HCT116 (cell line): ENCODE measurements around the gene DLD. TPM values are rescaled to one million over a fixed set of nuclear protein-coding genes. Genes with fewer than 3 reads are reported as not detected.

Experiments
- ATAC-seq: fragments of 200-7000 bp; cut with Tn5 transposase; 2 replicates; pipeline ENCODE4 v1.9.1; 2020; ENCODE audit warnings: mild to moderate bottlenecking, moderate library complexity
- BruUV-seq: library from RNA; stranded (reverse); fragments of 400-500 nt; replicated peaks from 2 replicates; lab custom pipeline; 2021; lab: Mats Ljungman, UMichigan
- CTCF ChIA-PET: fragments of 300-600 bp; sonication (Branson Sonifier 250); formaldehyde crosslinking; loops from one replicate; lab custom pipeline; 2021; ENCODE audit warnings: antibody characterized with exemption; lab: Charles Lee
- POLR2A ChIA-PET: fragments of 300-600, 350-600 bp; sonication (Branson Sonifier 250); formaldehyde crosslinking; loops from one replicate; lab custom pipeline; 2021; ENCODE audit warnings: antibody characterized with exemption; lab: Charles Lee
- RAD21 ChIA-PET, 2 experiments: fragments of 300-600 bp; sonication (Branson Sonifier 250); formaldehyde crosslinking; loops; one replicate each; lab custom pipeline; 2023; ENCODE audit warnings: low total read pairs in 2 of 2; ENCODE audit not compliant: uncharacterized antibody in 2 of 2, unreplicated experiment in 2 of 2, low non-redundant PET in 1 of 2; lab: Charles Lee
- DNase-seq: peaks from one replicate; pipeline ENCODE4 v3.0.0-alpha.2; 2010; ENCODE audit warnings: low read depth, low spot score
- H2AFZ ChIP-seq: fragments of 200-600 bp; shearing (Covaris generic), sonication (generic); 2 replicates; pipeline ENCODE4 v1.6.1; 2017; ENCODE audit warnings: low read depth, mixed run types, mixed read lengths, antibody characterized with exemption, low read length; ENCODE audit not compliant: poor library complexity, severe bottlenecking
- H3K27ac ChIP-seq: 2 replicates; pipeline ENCODE4 v1.5.1; 2012; ENCODE audit warnings: low read depth, low read length
- H3K27me3 ChIP-seq: fragments of 200-600 bp; sonication (generic); 2 replicates; pipeline ENCODE4 v1.6.1; 2016; ENCODE audit warnings: mixed run types, low read length, mixed read lengths; ENCODE audit not compliant: insufficient read depth
- H3K36me3 ChIP-seq, 2 experiments: fragments of 200-500 bp in 1 of 2; fragments of 200-600 bp in 1 of 2; sonication (Bioruptor generic) in 1 of 2; sonication (generic) in 1 of 2; 2 replicates each; pipeline versions ENCODE4 v1.5.1 to v1.6.1; 2014 to 2016; ENCODE audit warnings: low read length in 2 of 2, inconsistent platforms in 1 of 2, mixed read lengths in 1 of 2, mixed run types in 1 of 2; ENCODE audit not compliant: insufficient read depth in 2 of 2, control insufficient read depth in 1 of 2
- H3K4me1 ChIP-seq, 2 experiments: fragments of 200-600 bp in 1 of 2; sonication (generic) in 1 of 2; 2 replicates each; pipeline versions ENCODE4 v1.5.1 to v1.6.1; 2012 to 2017; ENCODE audit warnings: low read length in 2 of 2, inconsistent platforms in 1 of 2, mild to moderate bottlenecking in 1 of 2, mixed read lengths in 1 of 2, mixed run types in 1 of 2, moderate library complexity in 1 of 2; ENCODE audit not compliant: insufficient read depth in 2 of 2, control insufficient read depth in 1 of 2
- H3K4me2 ChIP-seq: fragments of 200-600 bp; sonication (generic); 2 replicates; pipeline ENCODE4 v1.6.1; 2017; ENCODE audit warnings: mixed run types, low read length, mixed read lengths
- H3K4me3 ChIP-seq, 2 experiments: fragments of 200-600 bp in 1 of 2; sonication (generic) in 1 of 2; replicated peaks in 1 of 2; 2 replicates each; pipeline ENCODE4 v1.5.1; 2011 to 2016; ENCODE audit warnings: low read length in 2 of 2, control low read depth in 1 of 2, low read depth in 1 of 2, mild to moderate bottlenecking in 1 of 2, mixed read lengths in 1 of 2, mixed run types in 1 of 2
- H3K79me2 ChIP-seq: fragments of 200-600 bp; sonication (generic); 2 replicates; pipeline ENCODE4 v1.6.1; 2017; ENCODE audit warnings: mild to moderate bottlenecking, mixed run types, low read length, moderate library complexity, mixed read lengths; ENCODE audit not compliant: insufficient read depth
- H3K9ac ChIP-seq: fragments of 200-600 bp; sonication (generic); 2 replicates; pipeline ENCODE4 v1.6.1; 2016; ENCODE audit warnings: low read length, mixed read lengths
- H3K9me2 ChIP-seq: fragments of 200-600 bp; sonication (generic), shearing (Covaris generic); 2 replicates; pipeline ENCODE4 v1.6.1; 2017; ENCODE audit warnings: mixed run types, mild to moderate bottlenecking, moderate library complexity; ENCODE audit not compliant: insufficient read depth
- H3K9me3 ChIP-seq, 2 experiments: fragments of 200-500 bp in 1 of 2; fragments of 200-600 bp in 1 of 2; sonication (Bioruptor generic) in 1 of 2; sonication (generic) in 1 of 2; 2 replicates each; pipeline ENCODE4 v1.6.1; 2014 to 2017; ENCODE audit warnings: low read length in 2 of 2, mixed read lengths in 2 of 2, inconsistent platforms in 1 of 2, low read depth in 1 of 2, mild to moderate bottlenecking in 1 of 2, mixed run types in 1 of 2, moderate library complexity in 1 of 2; ENCODE audit not compliant: control insufficient read depth in 1 of 2, insufficient read depth in 1 of 2
- H4K20me1 ChIP-seq: fragments of 200-600 bp; sonication (generic), shearing (Covaris generic); 2 replicates; pipeline ENCODE4 v1.6.1; 2017; ENCODE audit warnings: mixed run types, mild to moderate bottlenecking, moderate library complexity; ENCODE audit not compliant: insufficient read depth
- CBX3 ChIP-seq: IDR thresholded peaks from 2 replicates; pipeline ENCODE4 v1.6.1; 2012; ENCODE audit warnings: low read depth
- CEBPB ChIP-seq: IDR thresholded peaks from 2 replicates; pipeline ENCODE4 v1.6.1; 2012; ENCODE audit warnings: low read depth
- EGR1 ChIP-seq: IDR thresholded peaks from 2 replicates; pipeline ENCODE4 v1.6.1; 2012; ENCODE audit warnings: low read depth
- EZH2 ChIP-seq: fragments of 200-600 bp; sonication (generic); IDR thresholded peaks from 2 replicates; pipeline ENCODE4 v1.6.1; 2017; ENCODE audit warnings: antibody characterized with exemption, mixed run types
- FOSL1 ChIP-seq: IDR thresholded peaks from 2 replicates; pipeline ENCODE4 v1.6.1; 2012; ENCODE audit warnings: low read depth
- POLR2A ChIP-seq: IDR thresholded peaks from 2 replicates; pipeline ENCODE4 v1.7.0; 2011; ENCODE audit warnings: borderline replicate concordance; ENCODE audit not compliant: insufficient read depth, insufficient read length; ENCODE audit errors: extremely low read depth
- POLR2AphosphoS5 ChIP-seq: IDR thresholded peaks from 2 replicates; pipeline ENCODE4 v1.6.1; 2011; ENCODE audit warnings: mild to moderate bottlenecking, low read depth, low read length, moderate library complexity
- SP1 ChIP-seq: IDR thresholded peaks from 2 replicates; pipeline ENCODE4 v1.6.1; 2012; ENCODE audit warnings: low read depth
- TCF7L2 ChIP-seq: IDR thresholded peaks from 2 replicates; pipeline ENCODE4 v1.7.0; 2011; ENCODE audit warnings: borderline replicate concordance, inconsistent platforms; ENCODE audit not compliant: insufficient read depth, insufficient read length; ENCODE audit errors: extremely low read depth
- YY1 ChIP-seq: IDR thresholded peaks from 2 replicates; pipeline ENCODE4 v1.6.1; 2011; ENCODE audit warnings: low read length, low read depth, moderate library complexity, mild to moderate bottlenecking; ENCODE audit not compliant: insufficient replicate concordance; ENCODE audit errors: extremely low read depth
- ZFX ChIP-seq: fragments of 450-650 bp; IDR thresholded peaks from 2 replicates; pipeline ENCODE4 v1.6.1; 2017
- intact Hi-C: fragments of 100-400 bp; cut with micrococcal nuclease; formaldehyde crosslinking; loops from 2 replicates; pipeline ENCODE4 v1.10.0; 2022
- total RNA-seq: library from RNA; stranded (reverse); gene quantifications from one replicate; pipeline ENCODE4 v1.2.1, GENCODE V29; 2021; ENCODE audit not compliant: unreplicated experiment
- TF ChIP-seq, protein P1 (sequence below), 3 experiments: fragments of 200-600 bp in 1 of 3; sonication (generic) in 1 of 3; IDR thresholded peaks in 2 of 3; conservative IDR thresholded peaks in 1 of 3; 2 replicates each; pipeline ENCODE4 v1.5.1; 2012 to 2017; ENCODE audit warnings: low read depth in 2 of 3, low read length in 2 of 3, antibody characterized with exemption in 1 of 3, borderline replicate concordance in 1 of 3, control low read depth in 1 of 3, mild to moderate bottlenecking in 1 of 3, mixed read lengths in 1 of 3, mixed run types in 1 of 3, moderate library complexity in 1 of 3; ENCODE audit not compliant: insufficient read depth in 1 of 3
- TF ChIP-seq, protein P2 (sequence below): IDR thresholded peaks from 2 replicates; pipeline ENCODE4 v1.6.1; 2012

Gene DLD
- total RNA-seq, 1 experiment from 2014 or later, result 104 TPM

DNA sequence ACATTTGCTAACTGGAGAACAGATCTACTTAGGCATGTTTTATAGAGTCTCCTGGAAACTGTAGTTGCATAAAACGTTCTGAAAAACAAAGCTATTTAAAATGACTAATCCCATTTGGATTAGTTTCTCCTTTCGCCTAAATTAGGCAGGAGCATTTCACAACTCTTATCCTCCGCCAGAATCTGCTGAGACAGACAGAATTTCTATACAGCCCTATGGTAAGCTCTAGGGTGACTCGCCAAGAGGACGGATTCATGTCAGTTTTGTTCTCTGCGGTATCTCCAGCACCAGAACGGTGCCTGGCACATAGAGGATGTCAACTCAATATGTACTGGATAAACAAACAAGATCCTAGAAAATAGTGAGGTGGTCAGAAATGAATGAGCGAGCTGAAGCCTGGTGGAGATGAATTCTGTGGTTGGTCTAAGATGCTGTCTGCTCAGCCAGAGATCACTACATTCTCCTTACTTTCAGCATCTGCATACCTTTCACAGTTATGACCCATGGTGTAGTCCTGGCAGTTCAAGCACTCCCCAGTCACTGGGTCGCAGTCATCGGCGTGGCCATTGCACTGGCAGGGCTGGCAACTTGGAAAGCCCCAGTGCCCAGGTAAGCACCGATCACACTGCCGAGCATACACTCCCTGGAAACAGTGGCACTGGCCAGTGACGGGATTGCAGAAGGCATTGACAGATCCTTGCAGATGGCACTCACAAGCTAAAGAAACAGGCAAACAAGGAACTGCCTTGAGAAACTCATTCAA, 68.0 kb downstream of the DLD start:
- ChIA-PET CTCF (no interaction called here), RAD21 (no interaction called here), POLR2A (no interaction called here)
- Histone ChIP-seq H3K27ac (no peak overlapping the region), H4K20me1 (no peaks in the 10 kb centered on the region), H3K4me1 (no peaks in the 10 kb centered on the region), H3K79me2 (no peaks in the 10 kb centered on the region), H3K27me3 (no peaks in the 10 kb centered on the region), H3K9me2 (no peaks in the 10 kb centered on the region), H3K36me3 (peaks cover 0 to 20% of the 10 kb centered on the region in 2 experiments; a peak in 3 of 4 replicates), H3K9ac (no peak overlapping the region)
- intact Hi-C loops, result no loop called here
- ATAC-seq (no peak), DNase-seq (no peak)
- no peak for TF ChIP-seq CBX3
- TF ChIP-seq ZFX, result no peak
- TF ChIP-seq POLR2AphosphoS5, result no peak
- TF ChIP-seq CEBPB, result no peak
- TF ChIP-seq POLR2A, result no peak
- TF ChIP-seq TCF7L2, result no peak
- no peak for TF ChIP-seq FOSL1
- TF ChIP-seq, protein P1, sequence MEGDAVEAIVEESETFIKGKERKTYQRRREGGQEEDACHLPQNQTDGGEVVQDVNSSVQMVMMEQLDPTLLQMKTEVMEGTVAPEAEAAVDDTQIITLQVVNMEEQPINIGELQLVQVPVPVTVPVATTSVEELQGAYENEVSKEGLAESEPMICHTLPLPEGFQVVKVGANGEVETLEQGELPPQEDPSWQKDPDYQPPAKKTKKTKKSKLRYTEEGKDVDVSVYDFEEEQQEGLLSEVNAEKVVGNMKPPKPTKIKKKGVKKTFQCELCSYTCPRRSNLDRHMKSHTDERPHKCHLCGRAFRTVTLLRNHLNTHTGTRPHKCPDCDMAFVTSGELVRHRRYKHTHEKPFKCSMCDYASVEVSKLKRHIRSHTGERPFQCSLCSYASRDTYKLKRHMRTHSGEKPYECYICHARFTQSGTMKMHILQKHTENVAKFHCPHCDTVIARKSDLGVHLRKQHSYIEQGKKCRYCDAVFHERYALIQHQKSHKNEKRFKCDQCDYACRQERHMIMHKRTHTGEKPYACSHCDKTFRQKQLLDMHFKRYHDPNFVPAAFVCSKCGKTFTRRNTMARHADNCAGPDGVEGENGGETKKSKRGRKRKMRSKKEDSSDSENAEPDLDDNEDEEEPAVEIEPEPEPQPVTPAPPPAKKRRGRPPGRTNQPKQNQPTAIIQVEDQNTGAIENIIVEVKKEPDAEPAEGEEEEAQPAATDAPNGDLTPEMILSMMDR (IDR thresholded peaks at IDR 0.05 in 2 of 3, conservative IDR thresholded peaks at IDR 0.05 in 1 of 3; ENCODE audit: borderline replicate concordance in 1 of 3, insufficient read depth in 1 of 3, low read depth in 2 of 3, low read length in 2 of 3), result no peak
- no peak for TF ChIP-seq EGR1
- TF ChIP-seq EZH2, result no peak
- TF ChIP-seq, protein P2, sequence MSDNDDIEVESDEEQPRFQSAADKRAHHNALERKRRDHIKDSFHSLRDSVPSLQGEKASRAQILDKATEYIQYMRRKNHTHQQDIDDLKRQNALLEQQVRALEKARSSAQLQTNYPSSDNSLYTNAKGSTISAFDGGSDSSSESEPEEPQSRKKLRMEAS, result no peak
- TF ChIP-seq YY1, result no peak
- no peak for TF ChIP-seq SP1
- TF ChIP-seq, all 23 proteins: peak for 0
- no peaks in the 10 kb centered on the region for H3K9me3 ChIP-seq
- BruUV-seq, result no TSS peak
- H3K4me2 ChIP-seq, result no peak overlapping the region
- H2AFZ ChIP-seq, result no peak overlapping the region
- no peak overlapping the region for H3K4me3 ChIP-seq
